ENCODE results near the gene DHX16.

DHX16 gene

GRCh38 chr6:30691208-30691847 lies 18.5 kb upstream of the DHX16 start:
- DNase-seq, result no peak

DNA sequence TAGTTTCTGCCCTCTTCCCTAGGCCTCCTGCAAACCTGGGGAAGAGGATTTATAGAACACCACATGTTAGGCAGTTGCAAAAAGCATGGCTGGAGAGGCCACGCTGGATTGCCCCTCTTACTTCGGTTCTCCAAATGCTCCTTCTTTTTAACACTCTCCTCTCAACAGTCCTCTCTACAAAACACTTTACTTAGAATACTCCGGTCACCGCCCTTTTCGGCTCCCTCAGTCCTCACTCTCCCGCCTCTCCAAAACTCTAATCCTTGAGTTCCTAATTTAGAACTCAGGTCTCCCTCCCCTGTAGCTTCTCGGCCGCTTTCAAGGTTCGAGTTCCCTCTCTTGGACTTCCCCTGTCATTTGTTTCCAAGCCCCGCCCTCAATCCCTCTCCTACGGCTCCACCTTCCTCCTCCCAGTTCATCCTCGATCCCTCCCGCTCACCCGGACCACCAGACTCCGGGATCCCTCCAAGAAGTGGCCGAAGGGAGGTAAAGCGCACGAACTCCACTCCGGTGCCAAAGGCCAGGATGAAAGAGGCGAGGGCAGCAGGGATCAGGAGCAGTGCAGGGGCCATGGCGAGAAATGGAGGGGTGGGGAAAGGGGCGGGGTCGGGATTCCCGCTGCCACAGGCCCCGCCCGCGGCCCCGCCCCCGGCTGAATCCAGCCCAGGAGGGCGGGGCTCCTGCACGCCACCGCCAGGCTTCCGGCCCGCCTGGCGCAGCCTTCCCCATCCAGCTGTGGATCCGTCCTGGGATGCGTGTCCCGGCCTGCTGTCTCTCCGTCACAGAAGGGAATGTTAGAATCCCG lies 17.8 kb upstream of the DHX16 start, which contains the start of gene NRM:
Gene NRM, minus strand, starts transcription at position 582 of the 805 bp plus-strand sequence. Its CDS starts 10 bp downstream, at position 572.
- peak; percentile 65 for DNase-seq

GRCh38 chr6:30689985-30690384 lies 17.2 kb upstream of the DHX16 start:
- no peak for DNase-seq

- no peak for DNase-seq
Observed at GRCh38 chr6:30689022-30689865, 16.4 kb upstream of the DHX16 start.

GRCh38 chr6:30688569-30688968 lies 15.8 kb upstream of the DHX16 start:
- no peak for DNase-seq

DNA sequence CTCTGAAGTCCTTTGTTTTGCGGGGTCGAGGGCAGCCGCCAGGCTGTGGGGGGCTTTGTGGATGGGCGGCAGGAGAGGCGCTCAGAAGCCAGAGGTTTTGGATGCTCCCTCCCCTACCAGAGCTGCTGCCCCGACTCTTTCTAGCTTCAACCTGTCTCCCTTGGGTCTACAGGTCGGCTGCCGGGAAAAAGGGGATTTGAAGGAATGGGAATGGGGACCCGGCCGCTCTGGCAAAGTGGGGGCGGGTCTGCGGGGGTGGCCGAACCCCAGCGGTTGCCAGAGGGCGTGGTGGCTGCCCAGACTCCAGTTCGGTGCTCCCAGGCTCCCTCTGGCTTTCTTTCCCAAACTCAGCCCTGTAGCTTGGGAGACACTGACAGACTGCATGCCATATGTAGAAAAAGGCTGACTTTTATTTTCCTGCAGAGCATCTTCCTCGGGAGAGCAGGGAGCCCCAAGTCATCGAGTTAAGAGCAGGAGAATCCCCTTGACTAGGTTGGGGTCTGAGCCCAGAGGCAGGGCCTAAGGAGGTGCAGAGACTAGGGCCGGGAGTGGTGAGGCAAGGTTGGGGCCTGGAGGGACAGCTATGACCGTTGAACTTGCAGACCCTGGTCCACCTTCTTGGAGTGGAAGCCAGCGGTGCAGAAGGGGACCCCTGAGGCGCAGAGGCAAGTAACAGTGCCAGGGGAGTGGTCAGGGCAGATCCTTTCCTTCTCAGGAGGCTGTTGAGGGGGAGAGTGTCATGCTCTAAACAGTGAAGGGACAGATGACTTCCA lies 15.0 kb upstream of the DHX16 start:
- DNase-seq, result no peak

DNA sequence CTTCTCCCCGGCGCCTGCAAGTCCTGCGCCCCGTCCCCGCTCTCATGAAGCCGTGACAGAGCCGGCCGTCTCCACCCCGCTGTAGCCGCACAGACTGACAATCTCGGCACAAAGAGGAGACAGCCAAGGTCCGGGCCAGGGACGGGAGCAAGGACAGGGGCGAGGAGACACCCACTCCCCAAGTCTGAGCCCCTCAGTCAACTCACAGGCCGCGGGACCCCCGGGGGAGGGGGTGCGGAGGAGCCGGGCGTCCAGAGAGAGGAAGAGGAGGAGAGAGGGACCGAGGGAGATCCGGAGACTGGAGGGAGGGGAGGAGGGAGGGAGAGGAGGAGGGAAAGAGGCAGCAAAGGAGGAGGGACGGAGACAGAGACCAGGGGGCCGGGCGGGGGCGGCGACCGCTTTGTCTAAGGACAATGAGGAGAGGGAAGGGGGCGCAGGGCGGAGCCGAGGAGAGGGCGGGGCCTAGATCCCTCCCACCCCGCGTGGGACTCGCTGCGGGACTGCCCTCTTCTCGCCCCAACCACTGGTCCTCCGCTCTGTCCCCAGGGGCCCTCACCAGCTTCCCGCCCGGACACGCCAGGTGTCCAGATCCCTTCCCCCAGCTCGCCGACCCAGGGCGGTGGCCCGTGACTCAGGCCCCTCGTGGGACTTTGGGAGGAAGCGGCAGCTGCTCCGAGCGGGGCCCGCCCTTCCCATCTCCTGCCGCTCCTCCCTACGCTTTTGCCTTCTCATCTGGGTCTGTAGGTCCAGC lies 14.3 kb upstream of the DHX16 start:
- peak; percentile 85 for DNase-seq

- DNase-seq, result peak; percentile 86
Observed at GRCh38 chr6:30686009-30686907, 13.5 kb upstream of the DHX16 start, which contains the start of gene PPP1R18. Gene PPP1R18, minus strand, starts transcription at chr6:30686645. Its CDS starts 627 bp downstream, at chr6:30686018.

- no peak for DNase-seq
Observed at GRCh38 chr6:30685157-30686008, 12.6 kb upstream of the DHX16 start.

DNA sequence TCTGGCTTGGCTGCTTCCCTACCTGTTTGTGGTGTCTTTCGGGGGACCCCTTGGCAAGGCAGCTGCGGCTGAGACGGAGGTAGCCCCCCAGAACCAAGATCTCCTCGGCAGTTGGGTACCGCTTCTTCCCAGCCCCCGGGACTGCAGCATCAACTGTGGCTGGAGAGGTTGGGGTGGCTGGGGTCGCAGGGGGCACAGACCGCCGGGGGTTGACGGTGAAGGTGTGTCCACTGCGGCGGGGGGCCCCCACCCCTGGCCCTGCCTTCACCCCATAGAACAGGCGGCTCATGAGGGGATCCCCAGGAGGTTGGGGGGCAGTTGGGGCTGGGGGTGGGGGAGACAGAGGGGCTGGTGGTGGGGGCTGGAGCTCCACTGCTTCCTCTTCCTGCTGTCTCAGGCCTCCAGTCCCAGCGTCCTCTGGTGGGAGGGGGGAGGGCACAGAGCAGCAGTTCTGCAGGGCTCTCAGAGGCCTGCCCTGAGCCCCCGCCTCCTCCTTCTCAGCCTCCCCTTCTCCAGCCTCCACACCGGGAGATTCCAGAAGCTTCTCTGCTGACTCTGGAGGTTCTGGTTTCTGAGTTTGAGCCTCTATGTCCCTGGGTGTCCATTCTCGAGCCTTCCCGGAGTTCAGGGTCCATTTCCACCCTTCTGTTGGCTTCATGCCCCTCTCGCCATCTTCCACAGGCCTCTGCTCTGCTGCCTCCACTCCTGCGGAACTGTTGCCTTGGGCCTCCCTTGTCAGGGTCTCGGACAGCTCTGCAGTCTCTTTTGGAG lies 11.8 kb upstream of the DHX16 start:
- DNase-seq, result peak; percentile 45

- DNase-seq, result no peak
Observed at GRCh38 chr6:30683980-30684338, 11.2 kb upstream of the DHX16 start.

GRCh38 chr6:30683183-30683979 lies 10.6 kb upstream of the DHX16 start:
- DNase-seq, result no peak

DNA sequence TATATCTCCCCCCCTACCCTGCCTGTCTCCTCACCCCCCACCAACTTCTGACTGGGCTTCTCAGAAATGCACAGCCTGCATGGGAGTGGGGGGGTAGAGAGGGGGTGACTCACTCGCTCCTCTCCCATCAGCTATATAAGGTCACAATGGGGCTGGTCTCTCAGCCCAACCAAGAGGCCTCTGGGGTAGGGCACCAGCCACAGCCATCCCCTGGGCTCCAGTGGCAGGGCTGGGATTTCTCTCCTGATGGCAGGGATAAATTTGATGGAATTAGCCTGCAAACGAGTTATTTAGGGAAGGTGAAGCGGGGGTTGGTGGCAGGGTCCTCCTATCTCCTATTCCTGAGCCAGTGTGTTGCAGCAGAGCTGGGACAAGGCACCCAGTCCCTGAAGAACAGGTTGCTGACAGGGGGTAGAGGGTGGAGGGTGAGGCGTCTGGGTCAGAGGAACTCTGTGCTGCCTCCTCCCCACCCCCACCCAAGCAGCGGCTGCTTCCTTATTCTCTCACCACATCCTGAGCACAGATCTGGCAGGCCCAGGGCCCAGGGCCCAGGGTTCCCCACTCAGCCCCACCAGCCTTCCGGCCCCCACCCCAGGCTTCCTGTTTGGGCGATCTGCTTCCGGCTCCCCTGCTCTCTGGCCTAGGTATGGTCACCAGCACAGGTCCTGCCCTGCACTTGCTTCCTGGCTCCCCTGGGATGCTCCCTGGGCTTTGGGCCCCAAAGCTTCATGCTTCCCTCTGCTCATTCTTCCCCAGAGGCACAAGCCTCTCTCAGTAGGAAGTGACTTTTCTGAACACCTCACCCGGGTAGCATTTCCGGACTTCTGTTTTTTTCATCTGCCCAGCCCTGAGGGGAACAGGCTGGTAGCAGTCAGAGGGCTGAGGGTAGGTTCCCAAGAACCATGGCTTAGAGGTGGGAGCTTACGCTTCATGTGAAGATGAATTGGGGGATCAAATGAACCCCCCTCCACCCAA lies 9.6 kb upstream of the DHX16 start:
- peak; percentile 84 for DNase-seq

DNA sequence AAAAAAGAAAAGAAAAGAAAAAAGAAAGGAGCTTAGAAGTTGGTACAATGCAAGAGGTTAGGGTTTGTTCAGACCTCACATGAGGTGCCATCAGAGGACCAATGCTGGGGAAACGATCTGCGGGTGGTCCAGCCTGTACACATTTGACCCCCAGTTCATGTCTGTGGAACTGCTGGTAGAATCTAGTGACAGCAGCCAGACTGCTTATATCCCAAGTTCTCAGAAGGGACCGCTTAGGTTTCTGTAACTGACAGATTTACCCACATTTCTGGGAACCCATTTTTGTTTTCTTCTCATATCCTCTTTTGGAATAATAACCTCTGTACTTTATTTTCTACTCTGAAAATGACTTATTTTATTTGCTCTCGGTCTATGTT lies 8.9 kb upstream of the DHX16 start:
- DNase-seq, result no peak

GRCh38 chr6:30679765-30680535 lies 7.1 kb upstream of the DHX16 start:
- no peak for DNase-seq
